Colonic mucosa (tissue), 4 donors: ENCODE results near the gene CAPN5. TPM values are rescaled to one million over a fixed set of nuclear protein-coding genes. Genes with fewer than 3 reads are reported as not detected.

ENCODE experiments used
- DNase-seq: peaks from one replicate; pipeline ENCODE4 v3.0.0-alpha.2; 2020
- H3K27ac ChIP-seq: fragments of 200-600 bp; one replicate; pipeline ENCODE4 v1.8.0; 2021
- H3K27me3 ChIP-seq: fragments of 200-600 bp; one replicate; pipeline ENCODE4 v1.8.0; 2021
- H3K36me3 ChIP-seq: fragments of 200-600 bp; one replicate; pipeline ENCODE4 v1.8.0; 2021
- H3K4me1 ChIP-seq: fragments of 200-600 bp; one replicate; pipeline ENCODE4 v1.8.0; 2021; ENCODE audit warnings: mild to moderate bottlenecking
- H3K4me3 ChIP-seq: fragments of 200-600 bp; one replicate; pipeline ENCODE4 v1.8.0; 2021
- H3K9ac ChIP-seq, 2 donors: one replicate each; pipeline ENCODE4 v1.7.0; 2013; ENCODE audit warnings: control low read depth in 2 of 2, low read depth in 2 of 2, low read length in 2 of 2
- H3K9me3 ChIP-seq: fragments of 200-600 bp; one replicate; pipeline ENCODE4 v1.8.0; 2021
- intact Hi-C: fragments of 100-400 bp; cut with DNase I; formaldehyde crosslinking; loops from one replicate; pipeline ENCODE4 v1.14.1; 2022
- total RNA-seq, 2 donors: library from RNA; stranded (reverse); fragmentation: NEBNext Ultra II Directional in 1 of 2; extraction: Animal tissue kit (Norgen Biotek cat#: 25700) in 1 of 2; gene quantifications; one replicate each; pipeline ENCODE4 v1.2.1, GENCODE V29; 2021
- TF ChIP-seq, protein P1 (sequence below): fragments of 200-600 bp; IDR thresholded peaks from one replicate; pipeline ENCODE4 v1.8.0; 2022; ENCODE audit warnings: antibody characterized with exemption, mild to moderate bottlenecking
- donor health status: healthy.
- donor health status: DM: no; HTN: no; CAD: no.
- donor health status: DM: no; HTN: no; CAD: no.

The CAPN5 gene
- total RNA-seq, 2 donors from 2014 or later: 258 to 267 TPM

DNA sequence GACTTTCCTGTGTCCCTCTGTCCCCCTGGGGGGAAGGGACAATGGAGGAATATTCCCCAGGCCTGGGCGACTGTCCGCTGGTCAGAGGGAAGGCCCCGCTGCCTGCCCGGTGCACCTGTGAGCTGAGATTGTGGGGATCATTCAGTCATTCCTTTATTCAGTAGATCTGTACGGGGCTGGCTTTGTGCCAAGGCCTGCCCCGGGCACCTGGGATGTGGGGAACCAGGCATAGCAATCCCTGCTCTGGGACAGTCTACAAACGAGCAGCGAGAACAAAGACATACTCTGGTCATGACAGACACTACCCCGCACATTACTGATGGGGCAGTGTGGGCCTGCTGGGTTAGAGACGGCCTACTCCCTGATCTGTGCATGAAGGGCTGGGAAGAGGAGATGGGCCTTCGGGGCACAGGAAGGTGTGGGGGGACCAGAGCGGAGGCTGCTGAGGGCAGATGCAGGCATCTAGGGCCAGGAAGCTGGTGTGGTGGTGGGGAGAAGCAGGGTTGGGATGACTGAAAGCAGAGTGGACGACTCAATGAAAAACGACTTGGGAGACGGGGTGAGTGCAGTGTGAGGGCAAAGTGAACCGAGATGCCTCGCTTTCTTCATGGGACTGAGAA lies 59.5 kb downstream of the CAPN5 start:
- H3K4me1 ChIP-seq: peaks cover 8% of the 10 kb centered on the region
- H3K9ac ChIP-seq: peak overlapping the region in 1 of 2 donors; percentile 44
- no peaks in the 10 kb centered on the region for H3K9me3 ChIP-seq
- intact Hi-C loops: loop anchor here (2.0 to 5.0 kb wide), 2 partner anchors 63 to 426 kb away; no protein-coding TSS in a partner anchor
- no peak overlapping the region for H3K4me3 ChIP-seq
- H3K27me3 ChIP-seq: no peaks in the 10 kb centered on the region
- TF ChIP-seq, protein P1, sequence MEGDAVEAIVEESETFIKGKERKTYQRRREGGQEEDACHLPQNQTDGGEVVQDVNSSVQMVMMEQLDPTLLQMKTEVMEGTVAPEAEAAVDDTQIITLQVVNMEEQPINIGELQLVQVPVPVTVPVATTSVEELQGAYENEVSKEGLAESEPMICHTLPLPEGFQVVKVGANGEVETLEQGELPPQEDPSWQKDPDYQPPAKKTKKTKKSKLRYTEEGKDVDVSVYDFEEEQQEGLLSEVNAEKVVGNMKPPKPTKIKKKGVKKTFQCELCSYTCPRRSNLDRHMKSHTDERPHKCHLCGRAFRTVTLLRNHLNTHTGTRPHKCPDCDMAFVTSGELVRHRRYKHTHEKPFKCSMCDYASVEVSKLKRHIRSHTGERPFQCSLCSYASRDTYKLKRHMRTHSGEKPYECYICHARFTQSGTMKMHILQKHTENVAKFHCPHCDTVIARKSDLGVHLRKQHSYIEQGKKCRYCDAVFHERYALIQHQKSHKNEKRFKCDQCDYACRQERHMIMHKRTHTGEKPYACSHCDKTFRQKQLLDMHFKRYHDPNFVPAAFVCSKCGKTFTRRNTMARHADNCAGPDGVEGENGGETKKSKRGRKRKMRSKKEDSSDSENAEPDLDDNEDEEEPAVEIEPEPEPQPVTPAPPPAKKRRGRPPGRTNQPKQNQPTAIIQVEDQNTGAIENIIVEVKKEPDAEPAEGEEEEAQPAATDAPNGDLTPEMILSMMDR: no peak
- DNase-seq: no peak
- peaks cover 10% of the 10 kb centered on the region for H3K36me3 ChIP-seq
- H3K27ac ChIP-seq: no peak overlapping the region

DNA sequence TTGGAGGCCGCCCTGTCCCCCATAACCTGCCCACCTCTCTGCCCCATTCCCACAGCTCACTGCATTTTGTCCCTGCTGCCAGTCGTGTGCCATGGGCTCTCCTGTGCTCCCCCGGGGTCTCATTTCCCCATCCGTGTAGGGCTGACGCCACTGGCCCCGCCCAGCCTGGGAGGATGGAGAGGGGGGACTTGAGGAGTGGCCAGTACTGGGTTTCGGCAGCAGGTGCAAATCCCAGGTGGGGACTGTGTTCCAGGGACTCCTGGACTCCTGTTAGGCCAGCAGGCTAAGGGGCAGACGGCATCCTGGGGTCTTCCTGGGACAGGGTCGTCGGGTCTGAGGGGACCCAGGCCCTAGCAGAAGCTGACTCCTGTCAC lies 60.1 kb downstream of the CAPN5 start:
- Histone ChIP-seq H3K27me3 (no peaks in the 10 kb centered on the region), H3K4me1 (peaks cover 8% of the 10 kb centered on the region), H3K9ac (peak overlapping the region; percentile 44 to 52), H3K9me3 (no peaks in the 10 kb centered on the region), H3K4me3 (peak overlapping the region; percentile 31), H3K36me3 (peaks cover 5% of the 10 kb centered on the region), H3K27ac (no peak overlapping the region)
- intact Hi-C loops: loop anchor here (2.0 to 5.0 kb wide), 2 partner anchors 62 to 425 kb away; no protein-coding TSS in a partner anchor
- DNase-seq: no peak
- TF ChIP-seq, protein P1: no peak

DNA sequence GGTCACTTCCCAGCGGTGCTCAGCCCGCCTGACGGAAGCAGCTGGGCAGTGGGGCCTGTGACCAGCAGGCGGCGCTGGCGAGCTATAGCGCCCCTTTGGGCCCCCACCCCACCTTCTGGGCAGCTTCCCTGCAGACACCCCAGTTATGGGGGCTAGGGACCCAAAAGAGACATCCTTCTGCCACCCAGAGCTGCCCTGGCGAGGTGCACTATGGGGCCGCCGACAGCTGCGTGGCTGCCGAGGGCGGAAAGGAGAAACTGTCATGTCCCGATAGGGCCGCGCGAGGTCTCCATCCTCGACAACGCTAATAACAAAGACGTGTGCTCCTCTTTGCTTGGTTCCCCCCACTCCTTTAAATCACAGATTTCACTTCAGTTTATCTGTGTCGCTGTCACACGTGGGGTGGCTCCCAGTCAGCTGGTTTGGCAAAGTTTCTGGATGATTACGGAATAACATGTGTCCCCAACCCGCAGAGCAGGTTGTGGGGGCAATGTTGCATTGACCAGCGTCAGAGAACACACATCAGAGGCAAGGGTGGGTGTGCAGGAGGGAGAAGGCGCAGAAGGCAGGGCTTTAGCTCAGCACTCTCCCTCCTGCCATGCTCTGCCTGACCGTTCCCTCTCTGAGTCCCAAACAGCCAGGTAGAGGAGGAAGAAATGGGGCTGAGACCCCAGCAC lies 60.6 kb downstream of the CAPN5 start:
- peak overlapping the region; percentile 31 for H3K4me3 ChIP-seq
- no peaks in the 10 kb centered on the region for H3K27me3 ChIP-seq
- DNase-seq: peak; percentile 70
- intact Hi-C loops: loop anchor here (2.0 to 5.0 kb wide), 2 partner anchors 61 to 425 kb away; no protein-coding TSS in a partner anchor
- H3K36me3 ChIP-seq: no peaks in the 10 kb centered on the region
- peaks cover 8% of the 10 kb centered on the region for H3K4me1 ChIP-seq
- H3K9me3 ChIP-seq: no peaks in the 10 kb centered on the region
- H3K9ac ChIP-seq: peak overlapping the region; percentile 44 to 52
- TF ChIP-seq, protein P1: peak; percentile 99
- H3K27ac ChIP-seq: no peak overlapping the region

DNA sequence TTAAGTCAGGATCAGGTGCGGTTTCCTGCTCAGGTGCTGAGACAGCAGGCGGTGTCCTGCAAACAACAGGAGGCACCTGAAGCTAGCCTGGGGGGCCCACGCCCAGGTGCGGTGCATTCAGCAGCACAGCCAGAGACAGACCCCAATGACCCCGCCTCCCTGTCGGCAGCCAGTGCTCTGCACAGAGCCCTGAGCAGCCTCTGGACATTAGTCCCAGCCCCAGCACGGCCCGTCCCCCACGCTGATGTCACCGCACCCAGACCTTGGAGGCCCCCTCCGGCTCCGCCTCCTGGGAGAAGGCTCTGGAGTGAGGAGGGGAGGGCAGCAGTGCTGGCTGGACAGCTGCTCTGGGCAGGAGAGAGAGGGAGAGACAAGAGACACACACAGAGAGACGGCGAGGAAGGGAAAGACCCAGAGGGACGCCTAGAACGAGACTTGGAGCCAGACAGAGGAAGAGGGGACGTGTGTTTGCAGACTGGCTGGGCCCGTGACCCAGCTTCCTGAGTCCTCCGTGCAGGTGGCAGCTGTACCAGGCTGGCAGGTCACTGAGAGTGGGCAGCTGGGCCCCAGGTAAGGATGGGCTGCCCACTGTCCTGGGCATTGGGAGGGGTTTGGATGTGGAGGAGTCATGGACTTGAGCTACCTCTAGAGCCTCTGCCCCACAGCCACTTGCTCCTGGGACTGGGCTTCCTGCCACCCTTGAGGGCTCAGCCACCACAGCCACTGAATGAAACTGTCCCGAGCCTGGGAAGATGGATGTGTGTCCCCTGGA lies 61.3 kb downstream of the CAPN5 start, which contains the start of gene MYO7A:
MYO7A (plus strand) TSS at position 327 of the 772 bp plus-strand sequence. CDS start 2,389 bp downstream, outside the sequence.
- Histone ChIP-seq H3K9me3 (no peaks in the 10 kb centered on the region), H3K27ac (no peak within 1 kb of the TSS), H3K27me3 (no peaks in the 10 kb centered on the region), H3K9ac (peak within 1 kb of the TSS; percentile 44 to 52), H3K4me3 (peak within 1 kb of the TSS; percentile 31), H3K36me3 (no peaks in the 10 kb centered on the region), H3K4me1 (peaks cover 8% of the 10 kb centered on the region)
- intact Hi-C loops: loop anchor here (2.0 to 5.0 kb wide), 2 partner anchors 61 to 424 kb away; no protein-coding TSS in a partner anchor
- peak; percentile 61 for DNase-seq
- TF ChIP-seq, protein P1: no peak
